HG03520 (cell line): ENCODE results near the gene KLHL34.

Source experiments
- ATAC-seq: cut with Tn5 transposase; IDR thresholded peaks from one replicate; pipeline ENCODE4 v1.9.1; 2021; ENCODE audit warnings: mild to moderate bottlenecking, moderate library complexity; ENCODE audit not compliant: unreplicated experiment

Gene KLHL34

DNA sequence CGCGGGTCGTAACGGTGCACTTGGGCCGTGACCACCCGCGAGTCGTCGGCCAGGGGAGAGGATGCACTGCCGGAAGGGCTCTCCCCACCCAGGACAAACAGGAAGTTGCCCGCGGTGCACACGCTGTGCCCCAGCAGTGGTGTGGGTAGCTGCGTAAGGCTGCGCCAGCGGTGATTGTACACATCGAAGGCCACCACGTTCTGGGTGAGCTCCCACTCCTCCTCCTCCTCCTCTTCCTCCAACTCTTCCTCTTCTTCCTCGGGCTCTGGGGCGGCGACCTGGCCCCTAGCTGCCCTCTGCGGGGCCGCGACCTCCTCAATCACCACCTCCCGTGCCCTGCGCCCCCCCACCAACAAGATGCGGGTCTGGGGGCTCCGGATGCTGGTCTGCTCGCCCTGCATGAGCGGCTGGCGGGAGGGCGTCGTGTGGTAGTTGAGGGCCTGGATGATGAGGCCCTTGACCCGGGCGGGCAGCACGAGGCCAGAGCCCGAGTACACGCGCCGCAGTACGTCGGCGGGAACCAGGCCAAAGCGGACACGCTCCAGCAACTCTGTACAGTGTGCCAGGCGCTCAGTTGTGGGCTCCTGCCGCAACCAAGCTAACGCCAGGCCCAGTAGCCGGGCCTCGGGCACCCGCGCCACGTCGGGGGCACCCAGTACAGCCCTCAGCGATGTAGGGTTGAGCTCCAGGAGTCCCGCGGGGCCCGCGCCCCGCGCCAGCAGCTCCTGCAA is 1.4 kb downstream of the KLHL34 start:
- no peak for ATAC-seq

DNA sequence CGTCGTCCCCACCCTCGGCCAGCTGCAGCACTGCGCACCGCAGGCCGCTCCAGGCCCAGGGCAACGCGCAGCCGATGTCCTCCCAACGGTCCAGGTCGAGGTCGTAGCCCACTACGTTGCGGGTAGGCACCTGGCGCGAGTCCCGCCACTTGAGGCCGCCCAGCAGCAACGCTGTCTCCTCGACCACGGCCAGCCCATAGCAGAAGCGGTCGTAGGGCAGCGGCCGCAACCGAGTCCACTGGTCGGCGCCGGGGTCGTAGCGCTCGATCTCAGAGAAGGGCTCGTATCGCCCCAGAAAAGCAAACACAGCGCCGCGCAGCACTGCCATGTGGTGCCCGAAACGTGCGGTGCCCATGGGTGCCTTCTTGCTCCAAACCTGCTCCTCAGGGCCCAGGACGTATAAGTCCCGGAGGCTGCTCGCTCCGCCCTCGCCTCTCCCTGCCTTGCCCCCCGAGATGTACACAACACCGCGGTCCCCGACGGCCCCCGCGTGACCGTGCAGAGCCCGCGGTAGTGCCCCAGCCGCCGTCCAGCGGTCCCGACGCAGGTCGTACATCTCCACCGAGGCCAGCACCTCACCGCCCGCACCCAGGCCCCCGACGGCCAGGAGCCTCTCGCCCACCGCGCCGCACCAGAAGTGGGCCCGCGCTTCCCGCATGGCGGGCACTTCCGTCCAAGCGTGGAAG is 2.1 kb downstream of the KLHL34 start:
- ATAC-seq: no peak

DNA sequence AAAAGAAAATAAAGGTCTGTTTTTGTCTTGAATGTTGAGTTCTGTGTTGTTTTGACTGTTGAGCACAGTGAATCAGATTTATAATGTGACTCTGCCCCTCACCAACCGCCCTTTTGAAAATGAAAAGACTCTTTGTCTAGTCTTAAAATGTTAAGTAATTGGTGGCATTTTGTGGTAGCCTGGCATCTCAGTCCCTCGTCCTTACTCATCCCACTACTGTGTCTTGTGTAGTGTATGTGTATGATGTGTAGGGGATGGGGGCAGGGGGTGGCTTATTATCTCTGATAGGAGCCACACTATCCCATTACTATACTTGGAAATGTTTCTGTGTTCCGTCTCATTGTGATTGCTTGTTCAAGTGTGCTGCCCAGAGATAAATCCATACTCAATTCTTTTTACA is 12.2 kb downstream of the KLHL34 start:
- no peak for ATAC-seq

DNA sequence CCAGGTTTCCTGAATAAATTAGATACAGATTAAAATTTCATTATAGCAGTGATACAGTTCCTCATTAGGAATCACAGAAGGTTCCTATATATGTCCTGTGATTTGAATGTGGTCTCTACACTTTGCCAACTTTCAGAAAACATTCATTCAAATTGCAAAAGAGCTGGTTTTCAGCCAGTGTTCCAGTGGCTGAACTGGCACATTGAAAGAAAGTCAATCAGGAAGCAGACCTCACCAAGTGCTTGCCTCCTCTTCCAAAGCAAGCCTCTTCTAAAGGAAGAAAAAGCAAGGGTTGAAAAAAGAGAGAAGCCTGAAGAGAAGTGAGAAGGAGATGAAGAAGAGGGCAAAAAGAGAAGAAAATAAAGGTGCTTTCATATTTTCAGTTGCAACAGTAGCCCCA is 12.7 kb downstream of the KLHL34 start:
- ATAC-seq: no peak

DNA sequence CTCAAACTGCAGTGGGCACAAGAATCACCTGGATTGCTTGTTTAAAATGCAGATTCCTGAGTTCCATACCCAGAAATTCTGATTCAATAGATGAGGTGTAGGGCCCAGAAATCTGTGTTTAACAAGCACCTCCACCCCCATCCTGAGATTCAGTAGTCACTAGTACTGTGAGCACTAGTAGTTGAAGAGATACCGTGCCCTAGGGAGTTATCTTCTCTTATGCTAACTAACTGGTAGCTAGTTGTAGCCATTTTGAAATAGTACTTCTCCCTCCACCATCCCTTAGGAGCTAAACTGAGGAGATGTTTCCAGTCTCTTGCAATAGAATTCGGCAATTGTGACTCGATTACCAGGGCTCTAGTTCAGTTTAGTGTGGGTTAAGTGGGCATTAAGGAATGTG is 18.4 kb downstream of the KLHL34 start:
- no peak for ATAC-seq

DNA sequence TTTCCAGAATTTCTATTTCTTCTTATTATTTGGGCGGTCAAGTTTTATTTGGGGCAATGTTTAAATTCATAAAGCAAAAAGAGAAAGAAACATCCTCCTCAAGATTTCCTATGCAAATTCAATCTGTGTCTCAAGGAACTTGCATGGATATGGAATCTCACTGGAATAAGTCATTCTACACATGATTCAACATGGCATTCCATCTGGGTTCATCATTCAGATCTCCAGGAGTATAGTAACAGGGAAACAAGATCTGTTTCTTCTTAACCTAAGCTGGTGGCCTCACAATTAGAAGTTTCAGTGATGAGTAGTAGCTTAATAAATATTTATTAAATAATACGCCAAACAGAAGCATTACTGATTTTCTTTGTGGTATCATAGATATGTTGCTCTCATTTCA is 19.8 kb downstream of the KLHL34 start:
- ATAC-seq: no peak

DNA sequence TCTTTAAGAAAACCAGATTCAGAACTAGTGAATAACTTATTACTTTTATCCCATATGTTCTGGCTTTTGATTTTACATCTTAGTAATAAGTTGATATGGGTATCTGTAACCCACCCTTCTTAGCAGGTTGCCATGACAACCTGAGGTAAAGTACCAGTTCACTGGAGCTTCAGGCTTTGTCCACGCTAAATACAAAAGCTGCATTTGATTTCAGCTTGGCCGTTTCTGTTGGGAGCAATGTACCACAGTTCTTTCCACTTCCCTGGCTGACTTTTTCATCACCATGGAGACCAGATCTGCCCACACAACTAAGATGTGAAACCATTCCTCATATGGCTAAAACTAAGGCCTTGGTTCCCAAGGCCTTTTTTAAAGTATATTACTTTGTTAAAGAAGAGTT is 26.1 kb downstream of the KLHL34 start:
- ATAC-seq: no peak

DNA sequence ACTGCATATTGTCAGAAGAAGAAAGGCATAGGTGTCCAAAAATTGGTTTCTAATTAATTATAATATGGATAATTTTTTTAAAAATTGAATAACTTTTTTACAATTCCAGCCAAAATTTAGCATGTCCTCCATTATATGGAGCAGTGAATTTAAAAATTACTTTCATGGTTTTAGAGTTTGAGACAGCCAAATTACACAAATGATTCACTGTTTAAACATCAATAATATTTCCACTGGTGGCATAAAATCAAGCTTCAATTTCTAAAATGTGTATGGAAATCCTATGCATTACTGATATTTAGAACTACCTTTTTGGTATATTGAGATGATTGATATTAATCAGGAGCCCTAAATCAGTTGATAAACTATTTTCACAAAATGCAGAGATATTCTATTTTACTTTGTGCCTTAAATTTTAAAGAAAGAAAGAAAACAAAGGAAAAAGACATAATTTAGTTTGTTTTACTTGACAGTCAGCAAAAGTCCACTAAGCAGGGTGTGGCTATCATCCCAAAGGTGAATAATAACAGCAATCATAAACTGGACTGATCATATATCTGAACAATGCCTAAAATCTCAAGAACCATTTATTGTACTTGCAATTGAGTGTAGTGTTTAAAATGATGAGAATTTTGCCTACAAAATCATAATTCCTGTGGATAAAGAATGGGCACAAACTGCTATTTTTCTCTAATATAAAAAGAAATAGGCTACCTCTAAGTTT is 34.2 kb downstream of the KLHL34 start:
- ATAC-seq: no peak

DNA sequence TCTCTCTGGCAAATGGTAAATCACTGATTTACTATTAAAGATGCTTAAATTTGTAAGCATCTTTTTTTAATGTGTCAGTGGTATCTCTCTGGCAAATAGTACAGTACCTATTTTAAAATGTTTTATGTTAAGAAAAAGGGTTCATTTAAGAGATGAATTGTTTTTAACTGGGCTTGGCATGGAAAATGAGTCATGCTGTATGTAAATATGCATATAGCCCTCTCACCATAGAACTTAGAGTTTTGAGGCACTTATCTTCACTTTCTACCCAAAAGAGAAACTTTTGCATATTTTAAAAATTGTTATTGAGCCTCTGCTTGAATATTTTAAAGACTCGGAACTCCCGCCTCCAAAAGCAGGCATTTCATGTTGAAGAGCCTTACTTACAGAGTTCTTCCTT is 37.9 kb downstream of the KLHL34 start:
- ATAC-seq: no peak

DNA sequence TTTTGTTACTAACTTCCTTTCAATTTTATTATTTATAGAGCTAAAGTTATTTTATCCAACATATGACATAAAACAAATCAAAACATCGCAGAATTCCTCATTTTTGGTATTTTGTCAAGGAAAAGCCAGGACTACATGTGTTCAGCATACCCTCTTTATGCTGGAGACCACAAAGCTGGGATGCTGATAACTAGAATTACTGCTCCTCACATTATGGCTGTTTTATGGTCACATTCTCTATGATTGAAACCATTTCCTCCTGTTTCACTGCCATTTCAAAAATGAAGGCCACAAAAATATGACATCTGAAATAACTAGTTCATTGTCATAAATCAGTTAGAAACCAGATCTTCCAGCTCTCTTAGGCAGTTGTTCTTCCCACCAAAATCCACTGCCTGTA is 41.7 kb downstream of the KLHL34 start:
- no peak for ATAC-seq

DNA sequence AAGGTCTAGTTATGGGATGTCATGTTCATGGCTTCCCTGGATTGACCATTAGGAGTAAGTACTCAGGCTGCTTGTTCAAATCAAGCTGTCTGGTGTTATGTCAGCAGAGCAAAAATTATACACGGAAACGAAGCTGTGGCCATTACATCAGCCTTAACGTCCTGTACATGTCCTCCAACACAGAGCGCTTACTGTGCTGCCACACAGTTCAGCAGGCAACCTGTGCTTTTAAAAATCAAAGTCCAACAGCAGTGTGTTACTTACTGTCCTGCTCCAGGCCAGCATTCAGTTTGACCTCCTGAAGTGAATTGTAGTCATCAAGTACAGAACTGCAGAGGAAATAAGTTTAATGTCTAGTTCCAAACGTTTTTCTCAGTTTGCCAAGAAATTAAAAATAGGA is 46.0 kb downstream of the KLHL34 start:
- no peak for ATAC-seq

DNA sequence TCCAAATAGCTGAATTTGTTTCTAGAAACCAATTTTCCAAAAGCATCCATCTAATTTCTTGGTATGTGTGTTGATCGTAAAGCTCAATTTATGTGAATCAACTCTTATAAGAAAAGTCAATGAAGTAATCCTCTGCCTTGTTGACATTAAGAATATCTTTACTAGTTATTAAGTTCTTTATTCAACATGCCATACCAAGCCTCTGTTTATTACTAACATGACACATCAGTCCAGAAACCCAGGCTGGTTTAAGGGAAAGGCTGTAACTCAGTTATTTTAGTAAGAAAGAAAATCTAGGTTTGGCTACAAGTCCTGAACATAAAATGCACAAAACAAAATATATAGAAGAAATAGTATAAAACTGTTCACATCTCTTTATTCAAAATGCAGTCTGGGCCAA is 48.0 kb downstream of the KLHL34 start:
- ATAC-seq: no peak

DNA sequence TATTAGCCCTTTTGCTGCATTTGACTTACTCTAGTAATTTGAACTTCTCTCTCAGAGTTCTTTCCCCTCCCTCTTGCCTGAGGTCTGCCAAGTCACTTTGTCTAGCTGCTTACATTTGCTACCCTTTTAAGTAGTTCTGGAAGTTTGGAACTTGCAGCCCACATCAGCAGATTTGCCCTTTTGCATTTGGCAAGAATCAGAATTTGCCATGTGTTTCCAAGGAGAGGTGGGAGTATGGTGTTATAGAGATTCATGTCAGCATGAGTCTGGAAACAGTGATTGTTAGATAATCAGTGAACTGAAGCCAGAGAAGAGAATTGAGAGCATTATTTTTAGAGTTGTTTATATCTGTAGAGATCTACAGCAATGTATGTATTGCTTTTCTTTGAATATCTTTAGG is 52.1 kb downstream of the KLHL34 start:
- no peak for ATAC-seq
